Measurements from ENCODE around the gene DNPH1.

The DNPH1 gene

DNA sequence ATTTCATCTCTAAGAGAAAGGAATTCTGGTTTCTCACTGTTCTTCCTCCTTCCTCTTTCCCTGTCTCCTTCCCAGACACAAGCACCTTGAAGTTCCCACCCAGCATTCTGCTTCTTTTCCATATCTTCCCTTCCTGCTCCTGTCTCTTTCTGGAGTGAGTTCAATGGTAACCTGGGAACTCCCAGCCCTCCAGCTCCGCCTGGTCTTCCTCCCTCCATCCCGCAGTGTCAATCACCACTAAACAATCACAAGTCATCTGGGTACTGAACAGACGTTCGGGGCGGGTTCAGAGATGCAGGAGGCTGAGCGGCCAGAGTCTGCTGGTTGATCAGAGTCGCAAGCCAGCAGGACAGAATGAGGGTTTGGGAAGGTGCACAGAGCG lies 21.7 kb upstream of the DNPH1 start:
- TF ChIP-seq CTCF (IDR thresholded peaks at IDR 0.05): no peak

DNA sequence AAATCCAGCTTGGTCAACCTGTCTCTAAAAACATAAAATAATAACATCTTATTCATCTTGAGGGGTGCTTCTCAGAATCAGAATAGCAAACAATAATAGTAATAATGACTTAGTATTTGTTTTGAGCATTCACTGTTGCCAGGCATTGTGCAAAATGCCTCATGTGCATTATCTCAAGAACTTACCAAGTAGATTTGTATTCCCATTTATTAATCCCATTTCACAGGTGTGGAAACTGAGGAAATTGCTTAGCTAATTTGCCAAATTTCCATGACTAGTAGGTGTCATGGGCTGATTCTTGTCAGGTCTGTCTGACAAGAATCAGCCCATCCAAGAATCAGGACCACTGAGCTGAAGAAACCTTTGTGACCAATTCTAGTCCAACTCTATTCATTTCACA lies 19.5 kb upstream of the DNPH1 start:
- TF ChIP-seq CTCF (IDR thresholded peaks at IDR 0.05): no peak
- no peak for DNase-seq (ENCODE audit: low spot score)
- Histone ChIP-seq H3K27ac (no peak overlapping the region), H3K4me3 (no peak overlapping the region)

More for the DNA sequence above, 21.7 kb upstream of the DNPH1 start:
- Histone ChIP-seq H3K4me3 (no peak overlapping the region), H3K27ac (no peak overlapping the region)
- no peak for DNase-seq (ENCODE audit: low spot score)

DNA sequence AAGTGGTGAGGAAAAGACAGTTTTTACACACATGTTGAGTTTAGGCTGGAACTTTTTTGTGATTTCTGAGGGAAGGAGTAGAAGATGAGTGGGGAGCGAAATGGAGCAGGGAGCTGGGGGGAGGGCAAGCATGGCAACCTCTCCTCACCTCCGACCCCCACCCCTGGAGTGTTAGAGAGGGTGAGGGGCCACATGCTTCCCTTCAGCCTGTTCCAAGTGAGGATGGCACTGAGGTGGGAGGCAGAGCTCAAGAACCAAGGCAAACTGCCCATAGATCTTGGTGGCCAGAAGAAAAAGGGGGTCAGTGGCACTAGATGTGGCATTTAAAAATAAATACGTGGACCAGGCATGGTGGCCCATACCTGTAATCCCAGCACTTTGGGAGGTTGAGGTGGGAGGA lies 18.8 kb upstream of the DNPH1 start:
- DNase-seq (ENCODE audit: low spot score): no peak
- no peak for TF ChIP-seq CTCF (IDR thresholded peaks at IDR 0.05)
- Histone ChIP-seq H3K4me3 (no peak overlapping the region), H3K27ac (no peak overlapping the region)

DNA sequence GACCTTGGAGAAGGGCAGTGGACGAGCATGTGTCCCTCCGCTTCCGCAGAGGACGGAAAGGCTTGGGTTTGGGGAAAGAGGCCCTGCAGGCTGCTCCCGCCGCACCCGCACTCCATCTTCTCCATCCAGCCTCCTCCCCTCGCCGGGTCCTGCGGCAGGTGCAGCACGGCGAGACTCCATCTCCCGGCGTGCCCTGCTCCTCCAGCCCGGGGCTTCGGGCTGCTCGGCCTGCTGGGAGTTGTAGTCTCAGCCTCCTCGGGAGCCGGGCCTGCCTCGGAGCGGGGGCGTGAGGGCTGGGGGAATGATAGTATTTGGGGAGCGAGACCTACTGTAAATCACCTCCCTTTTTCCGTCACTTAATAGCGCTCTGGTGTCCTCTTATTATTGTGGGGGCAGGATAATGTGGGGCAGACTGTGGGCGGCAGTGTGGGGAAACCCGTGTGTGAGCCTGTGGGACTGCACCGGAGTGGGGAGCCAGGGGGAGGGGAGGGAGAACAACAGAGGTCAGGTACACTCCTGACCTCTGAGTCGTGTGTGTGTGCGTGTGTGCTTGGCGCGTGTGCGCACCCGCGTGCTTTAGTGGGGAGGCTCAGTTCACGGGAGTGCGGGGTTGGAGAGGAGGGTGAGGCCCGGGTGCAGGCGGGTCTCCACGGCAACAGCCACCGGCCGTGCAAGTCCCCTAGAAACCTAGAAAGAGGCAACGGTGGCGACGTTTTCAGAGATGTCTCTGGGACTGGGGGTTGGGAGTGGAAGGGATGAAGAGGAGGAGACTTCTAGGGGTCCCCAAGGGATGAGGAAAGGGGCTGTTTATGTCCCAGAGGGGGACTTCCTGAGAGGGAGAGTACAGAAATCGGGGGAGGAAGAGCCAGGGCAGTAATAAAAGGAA lies 18.1 kb upstream of the DNPH1 start:
- TF ChIP-seq CTCF (IDR thresholded peaks at IDR 0.05): no peak
- peak overlapping the region; percentile 79 for H3K4me3 ChIP-seq
- H3K27ac ChIP-seq: peak overlapping the region; percentile 17 to 49
- peak; percentile 81 for DNase-seq (ENCODE audit: low spot score)

- TF ChIP-seq CTCF (IDR thresholded peaks at IDR 0.05): no peak
- Histone ChIP-seq H3K27ac (peak overlapping the region; percentile 17 to 49), H3K4me3 (peak overlapping the region; percentile 79)
- DNase-seq (ENCODE audit: low spot score): peak; percentile 81
Measured at GRCh38 chr6:43246301-43247113, 17.2 kb upstream of the DNPH1 start.

- TF ChIP-seq CTCF (IDR thresholded peaks at IDR 0.05): no peak
- H3K27ac ChIP-seq: no peak overlapping the region
- DNase-seq (ENCODE audit: low spot score): no peak
- H3K4me3 ChIP-seq: peak overlapping the region; percentile 36
Measured at GRCh38 chr6:43243664-43244321, 14.5 kb upstream of the DNPH1 start.
